Endothelial cell of umbilical vein (primary cell): ENCODE measurements around the gene ASMTL. TPM values are rescaled to one million over a fixed set of nuclear protein-coding genes. Genes with fewer than 3 reads are reported as not detected.

ENCODE experiments used
- BruUV-seq: library from RNA; stranded (reverse); fragments of 400-500 nt; replicated peaks from 2 replicates; lab custom pipeline; 2021; lab: Mats Ljungman, UMichigan
- CTCF ChIA-PET: fragments of 300-600, 350-600 bp; sonication (Branson Sonifier 250); formaldehyde crosslinking; loops from one replicate; lab custom pipeline; 2021; ENCODE audit warnings: antibody characterized with exemption, inconsistent platforms; lab: Charles Lee
- POLR2A ChIA-PET: fragments of 300-600, 350-600 bp; sonication (Branson Sonifier 250); formaldehyde crosslinking; loops from one replicate; lab custom pipeline; 2021; ENCODE audit warnings: antibody characterized with exemption, inconsistent platforms; lab: Charles Lee
- DNase-seq: peaks from one replicate; pipeline ENCODE4 v3.0.0-alpha.2; 2011; ENCODE audit warnings: low read depth, low spot score
- FAIRE-seq: peaks from 2 replicates; lab custom pipeline; 2011; peaks lifted over from hg19 to GRCh38; lab: Jason Lieb, UNC
- H2AFZ ChIP-seq: 2 replicates; pipeline ENCODE4 v1.6.0; 2012; ENCODE audit warnings: low read depth, low read length, control low read depth, inconsistent platforms
- H3K27ac ChIP-seq: 2 replicates; pipeline ENCODE4 v1.5.1; 2011; ENCODE audit warnings: low read depth, mild to moderate bottlenecking, control low read depth, low read length, moderate library complexity; ENCODE audit not compliant: insufficient read depth
- H3K27me3 ChIP-seq, 2 experiments: 2 replicates each; pipeline versions ENCODE4 v1.6.0 to v1.6.1; 2011; ENCODE audit warnings: low read length in 2 of 2, mixed read lengths in 1 of 2; ENCODE audit not compliant: control insufficient read depth in 2 of 2, insufficient read depth in 2 of 2
- H3K36me3 ChIP-seq, 2 experiments: 2 replicates in 1 of 2; 3 replicates in 1 of 2; pipeline ENCODE4 v1.5.1; 2011; ENCODE audit warnings: low read length in 2 of 2, mild to moderate bottlenecking in 1 of 2, moderate library complexity in 1 of 2; ENCODE audit not compliant: control insufficient read depth in 2 of 2, insufficient read depth in 2 of 2; ENCODE audit errors: extremely low read depth in 1 of 2
- H3K4me1 ChIP-seq: 3 replicates; pipeline ENCODE4 v1.5.1; 2011; ENCODE audit warnings: mild to moderate bottlenecking, low read length; ENCODE audit not compliant: control insufficient read depth, insufficient read depth; ENCODE audit errors: extremely low read depth
- H3K4me2 ChIP-seq: 2 replicates; pipeline ENCODE4 v1.6.1; 2011; ENCODE audit warnings: low read length, control low read depth, mixed read lengths; ENCODE audit not compliant: insufficient read depth
- H3K4me3 ChIP-seq, 3 experiments: fragments of 200-600 bp in 1 of 3; sonication (generic), shearing (Covaris generic) in 1 of 3; replicated peaks in 1 of 3; 2 replicates each; pipeline ENCODE4 v1.5.1; 2011 to 2016; ENCODE audit warnings: control low read depth in 3 of 3, low read length in 3 of 3, mild to moderate bottlenecking in 2 of 3, inconsistent platforms in 1 of 3, low read depth in 1 of 3, moderate library complexity in 1 of 3; ENCODE audit not compliant: insufficient read depth in 1 of 3
- H3K79me2 ChIP-seq: 2 replicates; pipeline ENCODE4 v1.6.0; 2012; ENCODE audit warnings: low read length, inconsistent platforms; ENCODE audit not compliant: control insufficient read depth, insufficient read depth
- H3K9ac ChIP-seq: replicated peaks from 2 replicates; pipeline ENCODE3; 2011; ENCODE audit warnings: low read length, control low read depth; ENCODE audit not compliant: insufficient read depth; ENCODE audit errors: extremely low read depth
- H3K9me1 ChIP-seq: replicated peaks from 3 replicates; pipeline ENCODE4 v1.6.0; 2011; ENCODE audit warnings: mild to moderate bottlenecking, low read length; ENCODE audit not compliant: control insufficient read depth, insufficient read depth; ENCODE audit errors: extremely low read depth
- H3K9me3 ChIP-seq: replicated peaks from 2 replicates; pipeline ENCODE4 v1.5.1; 2012; ENCODE audit warnings: low read length, inconsistent platforms; ENCODE audit not compliant: control insufficient read depth, insufficient read depth
- H4K20me1 ChIP-seq: replicated peaks from 2 replicates; pipeline ENCODE3; 2011; ENCODE audit warnings: mild to moderate bottlenecking, low read length; ENCODE audit not compliant: control insufficient read depth, insufficient read depth; ENCODE audit errors: extremely low read depth
- CTCF ChIP-seq, 2 donors: IDR thresholded peaks; 1 replicate in 1 of 2; 2 replicates in 1 of 2; pipeline ENCODE4 v1.5.1; 2011; ENCODE audit warnings: low read length in 2 of 2, mild to moderate bottlenecking in 2 of 2, moderate library complexity in 2 of 2, control low read depth in 1 of 2, inconsistent platforms in 1 of 2, low read depth in 1 of 2; ENCODE audit not compliant: insufficient read depth in 1 of 2; ENCODE audit errors: extremely low read depth in 1 of 2
- EZH2 ChIP-seq: IDR thresholded peaks from 2 replicates; pipeline ENCODE4 v1.6.1; 2012; ENCODE audit warnings: borderline replicate concordance, low read depth, mild to moderate bottlenecking, moderate library complexity, low read length, inconsistent platforms; ENCODE audit not compliant: severe bottlenecking
- FOS ChIP-seq: IDR thresholded peaks from 2 replicates; pipeline ENCODE4 v1.6.1; 2011; ENCODE audit warnings: mild to moderate bottlenecking, low read length, moderate library complexity, borderline replicate concordance; ENCODE audit not compliant: insufficient read depth
- GATA2 ChIP-seq: IDR thresholded peaks from 2 replicates; pipeline ENCODE4 v1.7.0; 2011; ENCODE audit warnings: low read depth, mild to moderate bottlenecking, moderate library complexity, mixed read lengths, low read length; ENCODE audit not compliant: insufficient read length, insufficient read depth
- JUN ChIP-seq: IDR thresholded peaks from 2 replicates; pipeline ENCODE4 v1.6.1; 2011; ENCODE audit warnings: borderline replicate concordance, low read depth; ENCODE audit not compliant: insufficient read length, insufficient read depth
- MYC ChIP-seq: IDR thresholded peaks from one replicate; pipeline ENCODE4 v1.6.1; 2011; ENCODE audit warnings: mild to moderate bottlenecking, low read depth, low read length
- POLR2A ChIP-seq: IDR thresholded peaks from 2 replicates; pipeline ENCODE4 v1.6.1; 2012; ENCODE audit warnings: low read depth, mild to moderate bottlenecking, control low read depth, low read length
- POLR2AphosphoS5 ChIP-seq: IDR thresholded peaks from 2 replicates; pipeline ENCODE4 v1.6.1; 2012; ENCODE audit warnings: low read depth, mild to moderate bottlenecking, control low read depth, low read length, moderate library complexity; ENCODE audit not compliant: insufficient read depth
- dilution Hi-C: fragments of 300-500 bp; cut with MboI; formaldehyde crosslinking; loops from one replicate; pipeline ENCODE4 v1.15.0; 2019; ENCODE audit warnings: low sequenced_read_pairs; ENCODE audit not compliant: extremely low pct_ligation_motif_present
- intact Hi-C: fragments of 100-400 bp; cut with micrococcal nuclease; formaldehyde crosslinking; loops from one replicate; pipeline ENCODE4 v1.10.0; 2022
- polyA plus RNA-seq, 4 experiments: library from polyadenylated mRNA; depleted of rRNA in 3 of 4; stranded (reverse) in 3 of 4; unstranded in 1 of 4; fragments of >200 nt; gene quantifications; 2 replicates each; pipeline versions ENCODE4 v1.2.1 to v1.2.3, GENCODE V29; 2011 to 2012; ENCODE audit warnings: missing spikeins in 1 of 4
- total RNA-seq: library from RNA; stranded (reverse); gene quantifications from 2 replicates; pipeline ENCODE4 v1.2.3, GENCODE V29; 2021
- TF ChIP-seq, protein P1 (sequence below): IDR thresholded peaks from 2 replicates; pipeline ENCODE4 v1.6.1; 2011; ENCODE audit not compliant: insufficient read depth, insufficient read length

The ASMTL gene
- total and polyA plus RNA-seq, 2 donors (not counting 3 experiments of a cell fraction or from before 2014, with no cell fraction given): 27.1 to 29.9 TPM

DNA sequence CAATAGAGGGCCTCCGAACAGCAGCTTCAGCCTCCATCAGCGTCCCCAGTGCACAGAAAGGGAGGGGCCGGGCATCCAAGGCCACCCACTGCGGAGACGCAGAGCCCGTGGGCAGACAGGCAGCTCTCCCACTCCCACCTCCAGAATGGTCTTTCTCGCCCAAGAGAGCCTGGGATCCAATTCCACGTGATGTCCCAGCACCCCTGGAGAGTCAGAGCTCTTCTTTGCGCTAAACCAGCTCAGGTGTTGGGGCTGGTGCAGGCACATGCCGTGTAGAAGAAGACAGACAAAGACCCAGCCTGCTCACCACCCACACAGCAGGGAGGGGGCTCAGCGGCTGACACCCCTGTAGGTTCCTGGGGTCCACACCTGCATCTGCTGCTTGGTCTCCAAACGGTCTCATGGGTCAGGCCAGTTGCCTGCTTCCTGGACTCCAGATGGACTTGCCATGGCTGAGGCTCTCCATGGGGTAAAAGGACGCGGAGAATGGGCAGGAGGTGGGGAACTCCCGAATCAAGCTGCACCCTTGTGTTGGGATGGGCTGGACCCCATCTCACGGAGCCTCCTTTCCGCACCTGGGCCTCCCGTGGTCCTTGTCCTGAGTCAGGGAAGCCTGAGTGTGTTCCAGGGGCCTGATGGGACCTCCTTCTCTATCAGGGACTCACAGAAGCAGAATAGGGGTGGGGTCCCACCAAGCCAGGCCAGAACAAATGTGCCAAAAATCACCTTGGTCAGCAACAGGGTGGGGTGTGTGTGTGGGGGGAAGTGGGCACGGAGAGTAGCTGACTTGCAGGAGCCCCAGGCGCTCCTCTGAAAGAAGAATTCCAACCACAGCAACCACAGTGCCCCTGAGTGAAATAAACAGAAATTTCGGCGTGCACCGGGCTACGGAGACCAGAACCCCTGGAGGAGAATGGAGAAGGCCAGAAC lies 11.6 kb upstream of the ASMTL start:
- no peak for TF ChIP-seq GATA2
- TF ChIP-seq MYC: no peak
- no peak overlapping the region for H2AFZ ChIP-seq
- FAIRE-seq (no peak), DNase-seq (no peak)
- no peak overlapping the region for H3K9ac ChIP-seq
- peaks cover 2 to 15% of the 10 kb centered on the region in 2 experiments for H3K27me3 ChIP-seq
- no peaks in the 10 kb centered on the region for H3K9me3 ChIP-seq
- intact Hi-C loops (no loop called here), dilution Hi-C loops (no loop called here)
- H3K4me1 ChIP-seq: peaks cover 12% of the 10 kb centered on the region
- no peaks in the 10 kb centered on the region for H3K9me1 ChIP-seq
- no peak overlapping the region for H3K4me3 ChIP-seq
- BruUV-seq: no TSS peak
- ChIA-PET POLR2A (no interaction called here), CTCF (no interaction called here)
- H4K20me1 ChIP-seq: no peaks in the 10 kb centered on the region
- no peak overlapping the region for H3K4me2 ChIP-seq
- H3K79me2 ChIP-seq: no peaks in the 10 kb centered on the region
- no peaks in the 10 kb centered on the region for H3K36me3 ChIP-seq
- no peak overlapping the region for H3K27ac ChIP-seq

DNA sequence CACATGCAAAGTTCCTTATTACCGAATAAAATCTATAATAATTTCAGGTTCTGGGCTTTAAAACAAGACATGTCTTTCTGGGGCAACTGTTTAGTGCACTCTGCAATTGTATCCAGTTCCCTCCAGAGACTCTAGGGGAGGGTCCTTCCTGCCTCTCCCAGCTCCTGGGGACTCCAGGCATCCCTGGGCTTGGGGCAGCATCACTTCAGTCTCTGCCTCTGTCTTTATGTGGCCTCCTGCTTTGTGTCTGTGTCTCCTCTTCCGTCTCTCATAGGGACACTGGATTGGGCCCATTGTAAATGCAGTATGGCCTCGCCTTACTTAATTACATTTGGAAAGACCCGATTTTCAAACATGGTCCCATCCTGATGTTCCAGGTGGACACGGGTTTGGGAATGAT lies 10.9 kb upstream of the ASMTL start:
- Histone ChIP-seq H3K4me3 (no peak overlapping the region), H4K20me1 (no peaks in the 10 kb centered on the region)

More for the DNA sequence above, 10.9 kb upstream of the ASMTL start:
- FAIRE-seq: no peak
- Histone ChIP-seq H3K4me2 (peak overlapping the region; percentile 37), H3K9me1 (no peaks in the 10 kb centered on the region), H3K9ac (no peak overlapping the region), H2AFZ (no peak overlapping the region), H3K27ac (no peak overlapping the region), H3K79me2 (no peaks in the 10 kb centered on the region), H3K9me3 (no peaks in the 10 kb centered on the region), H3K27me3 (peaks cover 2 to 15% of the 10 kb centered on the region in 2 experiments), H3K4me1 (peaks cover 12% of the 10 kb centered on the region), H3K36me3 (no peaks in the 10 kb centered on the region)
- TF ChIP-seq, protein P1, sequence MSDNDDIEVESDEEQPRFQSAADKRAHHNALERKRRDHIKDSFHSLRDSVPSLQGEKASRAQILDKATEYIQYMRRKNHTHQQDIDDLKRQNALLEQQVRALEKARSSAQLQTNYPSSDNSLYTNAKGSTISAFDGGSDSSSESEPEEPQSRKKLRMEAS: no peak
- no peak for TF ChIP-seq GATA2
- TF ChIP-seq POLR2A: no peak
- TF ChIP-seq MYC: no peak
- TF ChIP-seq POLR2AphosphoS5: no peak
- no peak for TF ChIP-seq EZH2
- no peak for TF ChIP-seq FOS
- no peak for TF ChIP-seq JUN
- TF ChIP-seq CTCF (IDR thresholded peaks at IDR 0.05; ENCODE audit: extremely low read depth in 1 of 2, insufficient read depth in 1 of 2, low read depth in 1 of 2, low read length in 2 of 2): no peak
- POLR2A ChIA-PET: no interaction called here
- no peak for DNase-seq
- dilution Hi-C loops (no loop called here), intact Hi-C loops (no loop called here)
- no TSS peak for BruUV-seq
- CTCF ChIA-PET: no interaction called here
